HUES64 (cell line): Measurements from ENCODE around the gene PDS5A.
"Not testable (repeated sequence)": the region's sequence is repeated elsewhere in the genome, so short reads cannot be mapped to it uniquely, and the experiment has no call there.

Experiments used
- H3K27ac ChIP-seq: 2 replicates; pipeline ENCODE4 v1.7.0; 2013; ENCODE audit warnings: low read depth, low read length, inconsistent platforms
- H3K27me3 ChIP-seq: 2 replicates; pipeline ENCODE4 v1.6.1; 2013; ENCODE audit warnings: mild to moderate bottlenecking, low read length; ENCODE audit not compliant: insufficient read depth
- H3K36me3 ChIP-seq: 2 replicates; pipeline ENCODE4 v1.6.1; 2013; ENCODE audit warnings: mild to moderate bottlenecking, low read length; ENCODE audit not compliant: insufficient read depth
- H3K4me1 ChIP-seq: 2 replicates; pipeline ENCODE4 v1.6.1; 2013; ENCODE audit warnings: mild to moderate bottlenecking, low read length, moderate library complexity; ENCODE audit not compliant: insufficient read depth
- H3K4me3 ChIP-seq: 2 replicates; pipeline ENCODE4 v1.5.1; 2013; ENCODE audit warnings: mild to moderate bottlenecking, low read length, moderate library complexity
- H3K9ac ChIP-seq: 2 replicates; pipeline ENCODE4 v1.6.1; 2013; ENCODE audit warnings: mild to moderate bottlenecking, low read depth, low read length
- H3K9me3 ChIP-seq: 2 replicates; pipeline ENCODE4 v1.6.1; 2013; ENCODE audit warnings: low read depth, low read length; ENCODE audit not compliant: insufficient read depth
- WGBS: fragments of 150-250, 120-280 bp; methylation state at CpG from one replicate; pipeline ENCODE4 v1.1.7; 2013; ENCODE audit warnings: missing lambda C conversion rate; 5-methylcytosine and 5-hydroxymethylcytosine counted together

The PDS5A gene

GRCh38 chr4:39792529-39792928 lies 185.2 kb downstream of the PDS5A start:
- Histone ChIP-seq H3K27me3 (no peaks in the 10 kb centered on the region), H3K9ac (no peak overlapping the region), H3K4me3 (no peak overlapping the region), H3K27ac (no peak overlapping the region), H3K9me3 (no peaks in the 10 kb centered on the region), H3K36me3 (no peaks in the 10 kb centered on the region), H3K4me1 (no peaks in the 10 kb centered on the region)
- 96% methylated on average over 3 of the region's 3 CpGs for WGBS

- H3K4me3 ChIP-seq = no peak overlapping the region
- H3K9me3 ChIP-seq = no peaks in the 10 kb centered on the region
- H3K27me3 ChIP-seq = no peaks in the 10 kb centered on the region
- H3K27ac ChIP-seq = no peak overlapping the region
- H3K36me3 ChIP-seq = no peaks in the 10 kb centered on the region
- WGBS = 94% methylated on average over 5 of the region's 5 CpGs
- H3K9ac ChIP-seq = no peak overlapping the region
- no peaks in the 10 kb centered on the region for H3K4me1 ChIP-seq
Measured at GRCh38 chr4:39792128-39792527, 185.6 kb downstream of the PDS5A start.

GRCh38 chr4:39786838-39787237 lies 190.9 kb downstream of the PDS5A start:
- Histone ChIP-seq H3K9ac (no peak overlapping the region), H3K27me3 (no peaks in the 10 kb centered on the region), H3K4me3 (no peak overlapping the region), H3K27ac (no peak overlapping the region), H3K36me3 (no peaks in the 10 kb centered on the region), H3K4me1 (no peaks in the 10 kb centered on the region), H3K9me3 (no peaks in the 10 kb centered on the region)
- WGBS = 89% methylated on average over 4 of the region's 4 CpGs

GRCh38 chr4:39785083-39785482 lies 192.6 kb downstream of the PDS5A start:
- Histone ChIP-seq H3K4me3 (no peak overlapping the region), H3K4me1 (no peaks in the 10 kb centered on the region), H3K27me3 (no peaks in the 10 kb centered on the region), H3K27ac (no peak overlapping the region), H3K9ac (no peak overlapping the region), H3K9me3 (no peaks in the 10 kb centered on the region), H3K36me3 (peaks cover 4% of the 10 kb centered on the region; the same call in 1 of the 2 replicates)
- WGBS = 86% methylated on average over 1 of the region's 1 CpG

- H3K4me1 ChIP-seq, H3K27ac ChIP-seq, H3K27me3 ChIP-seq, H3K9ac ChIP-seq, H3K9me3 ChIP-seq, H3K4me3 ChIP-seq: not testable (repeated sequence)
- H3K36me3 ChIP-seq = peaks cover 35% of the 10 kb centered on the region
- 100% methylated on average over 1 of the region's 2 CpGs for WGBS
Measured at GRCh38 chr4:39781988-39782387, 195.7 kb downstream of the PDS5A start.
